IPS-NIHi7 (cell line): ENCODE measurements around the gene JAZF1.
"Not testable (repeated sequence)": the region's sequence is repeated elsewhere in the genome, so short reads cannot be mapped to it uniquely, and the experiment has no call there.

Experiments used
- DNase-seq: peaks from one replicate; pipeline ENCODE4 v3.0.0; 2012; ENCODE audit warnings: mixed read lengths; ENCODE audit errors: extremely low spot score

JAZF1 gene

DNA sequence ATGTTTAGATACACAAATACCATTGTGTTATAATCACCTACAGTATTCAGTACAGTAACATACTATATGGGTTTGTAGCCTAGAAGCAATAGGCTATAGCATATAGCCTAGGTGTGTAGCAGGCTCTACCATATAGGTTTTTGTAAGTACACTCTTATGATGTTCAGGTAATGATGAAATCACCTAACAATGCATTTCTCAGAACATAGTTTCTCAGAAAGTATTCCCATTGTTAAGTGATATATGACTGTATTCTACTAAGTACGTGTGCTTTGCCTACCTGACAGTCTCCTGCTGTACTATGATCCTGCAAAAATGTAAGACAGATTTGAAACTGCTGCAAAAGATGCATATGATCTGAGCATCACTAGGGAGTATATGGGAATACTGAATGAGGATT lies 137.9 kb downstream of the JAZF1 start:
- no peak for DNase-seq

DNA sequence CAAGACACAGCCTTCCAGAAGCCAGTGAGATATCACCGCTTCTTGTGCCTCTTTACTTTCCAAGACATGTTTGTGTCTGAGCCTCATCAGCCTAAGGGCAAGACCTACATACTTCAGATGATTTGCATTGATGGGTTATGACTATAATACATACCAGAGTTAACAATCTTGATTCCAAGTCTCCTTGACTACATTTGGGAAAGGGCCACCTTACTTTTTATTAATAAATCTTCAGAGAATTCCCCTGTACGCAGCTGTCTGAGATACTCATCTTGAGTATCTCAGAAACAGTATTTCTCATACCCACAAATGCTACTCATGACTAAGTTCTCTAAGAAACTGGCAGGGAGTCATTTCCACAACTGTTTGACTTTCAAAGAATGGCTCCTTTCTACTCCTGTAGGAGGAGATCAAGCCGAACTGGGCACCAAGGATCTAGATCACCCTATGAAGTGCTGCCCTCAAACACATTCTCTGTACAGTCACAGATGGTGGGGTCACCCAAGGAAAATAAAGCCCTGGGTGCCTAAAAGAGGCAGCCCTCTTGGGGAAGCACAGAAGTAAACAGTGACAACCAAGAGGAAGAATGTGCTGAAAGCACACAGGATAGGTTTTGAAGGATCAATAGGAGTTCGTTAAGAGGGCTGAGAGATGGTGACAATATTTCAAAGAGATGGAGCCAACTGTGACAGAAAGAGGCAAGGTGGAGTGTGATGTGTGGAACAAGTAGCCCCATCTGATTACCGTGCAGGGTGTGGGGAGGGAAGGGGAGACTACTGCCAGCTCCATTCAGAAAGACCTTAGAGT lies 138.9 kb downstream of the JAZF1 start:
- DNase-seq: no peak

DNA sequence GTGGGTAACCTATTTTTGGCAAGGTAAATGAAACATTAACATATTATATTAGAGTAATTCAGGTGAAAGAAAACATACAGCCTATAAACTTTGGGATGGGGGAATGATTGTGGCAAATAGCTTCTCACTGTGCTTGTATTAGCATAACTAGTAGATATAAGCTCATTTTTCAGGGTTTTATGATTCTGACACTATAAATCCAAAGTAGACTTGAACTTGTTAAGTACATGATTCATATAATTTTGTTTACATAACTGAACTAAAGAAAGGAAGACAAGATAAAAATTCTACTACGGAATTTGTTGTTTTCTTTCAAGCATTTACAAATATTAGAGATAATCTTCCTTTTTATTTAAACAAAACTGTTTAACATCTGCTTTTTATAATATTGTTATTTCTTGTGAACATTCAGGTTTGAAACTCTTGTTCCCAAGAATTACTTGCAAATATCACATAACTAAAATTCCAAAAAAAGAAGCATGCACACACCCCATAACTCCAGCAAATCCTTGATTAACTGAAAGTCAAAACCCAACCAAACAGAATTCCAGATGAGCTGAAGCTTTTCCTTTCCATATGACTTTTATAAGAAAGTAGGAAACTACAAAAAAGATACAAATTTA lies 142.3 kb downstream of the JAZF1 start:
- no peak for DNase-seq

DNA sequence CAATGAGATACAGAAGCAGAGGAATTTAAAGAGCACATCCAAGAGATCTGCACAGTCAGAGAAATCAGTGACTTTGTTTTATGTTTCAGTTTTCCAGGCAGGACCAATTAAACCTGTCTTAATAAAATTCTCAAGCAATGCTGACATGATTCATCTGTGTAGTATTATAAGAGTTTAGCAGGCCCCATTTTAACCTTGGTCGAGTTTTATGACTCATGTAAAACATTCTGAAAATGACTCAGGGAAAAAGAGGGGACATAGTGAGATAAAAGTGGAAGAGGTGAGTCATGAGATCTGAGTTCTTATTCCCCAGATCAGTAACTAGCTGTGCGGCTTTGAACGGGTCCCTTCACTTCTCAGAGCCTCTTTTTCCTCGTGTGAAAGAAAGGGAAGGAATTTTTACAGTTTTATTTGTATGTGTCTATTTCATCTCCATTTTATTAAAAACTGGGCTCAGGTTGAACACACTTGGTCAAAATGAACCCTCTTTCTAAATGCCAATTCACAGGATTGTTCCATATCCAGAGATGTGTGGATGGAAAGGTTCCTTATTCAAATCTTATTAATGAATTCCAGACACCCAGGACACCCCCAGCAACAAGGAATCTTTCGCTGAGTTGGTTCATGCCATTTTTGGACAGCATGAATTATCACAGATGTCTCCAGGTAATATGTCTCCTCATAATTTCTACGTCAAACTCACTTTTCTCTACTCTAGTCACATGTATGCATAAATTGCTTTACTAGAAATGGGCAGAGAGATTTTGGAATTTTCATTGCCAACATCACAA lies 143.2 kb downstream of the JAZF1 start:
- DNase-seq: no peak

DNA sequence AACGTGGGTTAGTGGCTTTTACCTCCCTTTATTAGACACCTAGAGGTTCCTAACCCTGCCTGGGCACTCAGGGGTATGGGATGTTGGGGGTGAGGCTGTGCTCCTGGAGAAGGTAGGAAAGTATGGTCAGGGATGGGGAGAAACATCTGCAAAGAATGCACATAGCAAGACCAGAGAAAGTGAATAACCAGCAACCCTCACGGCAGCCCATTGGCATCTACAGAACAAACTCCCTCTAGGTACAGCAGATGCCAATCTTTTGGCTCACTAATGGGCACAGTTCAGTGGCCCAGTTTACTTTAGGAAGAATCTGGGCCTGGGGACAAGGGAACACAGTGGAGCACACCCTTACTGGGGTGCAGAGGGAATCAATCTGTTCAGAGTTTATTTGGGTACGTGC lies 143.9 kb downstream of the JAZF1 start:
- no peak for DNase-seq

DNA sequence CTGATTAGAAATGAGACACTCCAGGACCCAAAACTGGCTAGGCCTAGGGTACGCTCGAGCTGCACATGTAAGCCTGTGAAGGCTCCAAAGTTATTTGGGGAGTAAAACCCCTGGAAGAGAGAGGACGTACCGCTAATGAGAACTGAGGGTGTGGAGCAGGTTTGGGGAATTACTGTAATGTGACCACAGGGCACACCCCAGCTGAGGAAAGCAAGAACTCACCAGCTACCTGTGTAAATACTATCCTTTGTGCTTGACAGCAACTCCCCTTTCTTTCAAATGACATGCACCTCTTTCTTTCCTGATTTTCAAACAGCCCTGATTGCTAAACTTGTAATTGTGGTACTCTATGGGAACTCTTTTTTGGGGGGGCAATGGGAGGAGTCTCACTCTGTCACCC lies 147.2 kb downstream of the JAZF1 start:
- DNase-seq: no peak

DNA sequence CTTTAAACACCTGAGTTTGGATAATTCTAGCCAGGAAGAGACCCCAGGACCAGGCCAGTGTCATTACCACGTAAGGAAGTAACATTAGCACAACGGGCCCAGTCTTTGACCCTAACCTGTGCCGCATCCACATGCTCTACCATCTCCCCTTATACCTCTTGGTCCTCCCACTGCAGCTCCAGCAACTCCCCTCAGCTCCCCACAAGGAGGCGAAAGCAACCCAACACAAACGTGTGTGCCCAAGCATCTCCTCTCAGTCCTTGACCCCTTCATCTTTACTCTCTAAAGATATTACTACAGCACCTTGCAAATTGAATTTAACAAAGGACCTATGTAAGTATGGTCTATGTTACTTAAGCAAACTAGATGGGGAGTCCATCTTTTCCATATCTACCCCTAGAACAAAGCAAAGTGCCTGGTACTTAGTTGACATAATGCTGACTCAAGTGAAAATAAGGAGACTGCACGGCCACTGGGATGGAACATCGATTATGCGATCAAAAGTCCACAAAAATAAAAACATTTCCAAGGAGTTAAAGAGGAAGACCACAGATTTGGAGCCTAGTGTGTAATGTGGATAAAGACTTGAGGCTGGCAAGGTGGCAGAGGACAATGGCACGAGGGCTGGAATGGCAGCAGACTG lies 147.7 kb downstream of the JAZF1 start:
- DNase-seq: peak; percentile 35

DNA sequence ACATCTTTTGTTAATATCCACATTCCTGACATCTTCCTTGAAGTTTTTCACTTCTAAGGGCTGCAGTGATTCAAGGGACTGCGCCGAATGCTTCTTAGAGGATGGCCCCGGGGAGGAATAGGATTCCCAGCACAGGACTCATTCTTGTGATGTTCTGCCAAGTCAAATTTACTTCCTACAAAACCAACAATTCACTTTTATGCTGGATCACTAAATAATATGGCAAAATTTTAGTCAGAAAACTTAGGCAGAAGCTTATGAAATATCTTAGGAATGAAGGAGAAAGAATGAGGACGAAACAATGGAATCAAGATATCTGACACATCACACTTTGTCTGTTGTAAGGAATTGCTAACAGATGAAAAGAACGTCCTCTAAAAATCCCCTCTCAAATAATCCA lies 151.5 kb downstream of the JAZF1 start:
- no peak for DNase-seq

DNA sequence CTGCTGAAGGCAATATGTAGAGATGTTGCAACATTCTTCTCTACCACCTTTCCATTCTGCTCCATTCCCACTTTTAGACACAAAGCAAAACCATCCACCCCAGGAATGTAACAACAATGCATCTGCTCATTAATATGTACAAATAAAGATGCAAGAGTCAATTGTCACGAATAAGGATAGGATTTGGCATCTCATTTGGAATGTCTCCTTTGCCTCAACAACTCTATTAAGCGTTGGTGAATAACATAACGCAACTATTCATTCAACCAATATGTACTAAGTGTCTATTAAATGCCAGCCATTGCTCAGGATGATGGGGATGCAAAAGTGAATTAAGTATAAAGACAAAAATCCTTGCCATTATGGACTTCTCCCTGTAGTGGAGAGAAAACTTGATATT lies 152.1 kb downstream of the JAZF1 start:
- no peak for DNase-seq

DNA sequence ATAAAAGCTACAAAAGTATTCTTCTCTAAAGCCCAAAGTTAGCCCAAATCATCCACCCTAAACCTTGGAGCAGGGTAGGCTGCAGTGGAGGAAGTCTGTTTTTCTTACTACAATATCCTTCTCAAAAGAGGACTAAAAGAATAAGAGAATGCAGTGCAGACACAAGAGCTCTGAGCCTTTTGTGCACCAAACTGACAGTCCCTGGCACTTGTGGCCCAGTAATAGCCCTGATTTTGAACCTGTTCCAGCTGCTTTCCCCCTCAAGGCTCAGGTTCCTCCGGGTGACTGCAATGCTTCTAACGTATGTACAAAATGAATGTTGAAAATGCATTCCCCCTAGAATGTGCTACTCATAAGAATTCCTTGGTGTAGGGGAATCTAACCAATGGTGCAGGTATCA lies 154.4 kb downstream of the JAZF1 start:
- no peak for DNase-seq

DNA sequence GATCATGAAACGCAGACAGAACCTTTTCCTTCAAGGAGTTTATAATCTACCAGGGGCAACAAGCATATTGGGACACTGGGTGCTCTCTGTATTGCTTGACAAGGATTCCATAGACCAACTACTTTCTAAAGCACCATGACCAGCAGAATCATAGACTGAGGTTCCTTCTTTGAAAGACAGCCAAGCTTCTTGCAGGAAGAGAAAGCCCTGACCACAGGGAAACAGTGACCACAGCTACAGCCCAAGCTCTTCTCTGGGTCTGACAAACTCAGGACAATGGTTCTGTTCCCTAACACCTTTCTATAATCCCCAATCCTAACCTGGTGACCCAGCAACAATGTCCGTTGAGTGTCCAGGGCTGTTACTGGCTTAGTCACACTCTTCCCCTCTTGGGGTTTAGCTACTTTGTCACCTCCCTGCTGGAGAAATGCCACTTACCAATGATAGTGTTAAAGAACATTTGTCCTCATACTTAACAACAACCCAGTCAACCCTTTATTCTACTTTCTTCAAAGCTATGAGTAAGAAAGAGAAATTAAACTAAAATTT lies 155.7 kb downstream of the JAZF1 start:
- DNase-seq: no peak

DNA sequence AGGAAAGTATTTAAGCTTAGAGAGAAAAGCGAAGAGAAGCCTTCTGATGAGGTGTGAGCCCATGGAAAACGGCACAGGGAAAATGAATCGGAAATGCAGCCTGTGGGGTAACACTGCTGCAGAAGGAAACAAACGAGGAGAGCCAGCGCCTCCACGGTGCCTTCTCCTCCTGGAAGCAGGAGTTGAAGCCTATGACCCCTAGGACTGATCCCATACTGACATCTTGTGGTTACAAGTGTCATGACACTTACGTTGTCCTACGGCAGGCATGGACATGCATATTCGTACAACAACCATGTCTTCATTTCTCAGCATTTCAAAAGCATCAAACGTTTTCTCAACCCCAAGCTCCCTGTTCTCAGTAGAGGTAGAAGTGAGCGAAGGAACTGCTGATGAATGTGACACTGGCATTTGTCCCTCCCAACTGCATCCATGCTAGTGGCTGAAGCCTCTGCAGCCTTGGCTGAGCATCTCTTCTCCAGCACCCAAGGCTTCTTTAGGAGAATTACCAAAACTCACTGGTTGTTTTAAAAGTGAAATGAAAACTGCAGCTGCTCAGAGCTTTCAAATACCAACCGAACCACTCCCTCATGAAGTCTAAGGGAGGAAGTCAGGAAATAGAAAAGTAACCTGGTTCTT lies 160.2 kb downstream of the JAZF1 start:
- DNase-seq: peak; percentile 92

DNA sequence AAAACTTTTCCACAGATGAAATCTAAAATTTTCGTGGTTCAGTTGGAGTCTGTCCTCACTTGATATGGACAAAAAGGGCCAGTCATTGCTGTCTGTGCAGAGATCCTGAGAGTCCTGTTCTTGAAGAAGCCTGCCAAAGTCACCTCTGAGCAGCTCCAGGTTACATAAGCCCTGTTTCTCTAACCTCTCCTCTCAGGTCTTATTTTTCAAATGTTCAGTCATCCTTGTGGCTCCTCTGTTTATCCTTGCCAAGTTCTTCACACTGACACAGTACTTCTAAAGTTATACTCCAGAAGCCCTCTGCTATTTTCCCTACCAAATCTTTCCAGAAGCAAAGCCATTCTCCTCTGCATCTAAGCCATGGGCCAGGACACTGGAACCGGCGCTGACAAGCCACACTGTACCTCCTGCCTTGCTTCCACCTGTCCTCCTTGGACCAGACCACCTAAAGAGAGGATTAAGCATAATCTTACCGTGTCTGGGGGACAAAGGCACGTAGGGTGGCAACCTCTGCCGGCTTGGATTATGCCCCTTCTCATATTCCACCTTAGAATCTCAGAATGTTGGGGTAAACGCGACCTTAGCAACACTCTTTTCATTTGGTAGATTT lies 161.6 kb downstream of the JAZF1 start:
- no peak for DNase-seq

DNA sequence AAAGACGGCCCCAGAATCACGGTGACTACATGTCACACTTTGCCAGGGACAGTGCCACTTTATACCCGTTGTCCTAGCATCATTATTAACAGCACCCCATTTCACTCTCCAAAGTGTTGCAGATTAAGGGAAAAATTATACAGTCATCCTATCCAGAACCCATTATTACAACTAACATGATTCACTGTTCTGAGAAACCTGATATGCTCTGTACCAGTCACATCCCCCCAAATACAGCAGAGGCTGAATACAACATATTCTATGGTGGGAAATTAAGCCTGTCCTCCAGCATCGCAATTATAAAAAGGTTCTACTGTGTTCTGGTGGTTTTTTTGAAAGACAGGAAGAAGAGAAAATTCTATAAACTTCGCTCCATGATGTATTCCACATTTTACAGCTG lies 162.1 kb downstream of the JAZF1 start:
- no peak for DNase-seq

DNA sequence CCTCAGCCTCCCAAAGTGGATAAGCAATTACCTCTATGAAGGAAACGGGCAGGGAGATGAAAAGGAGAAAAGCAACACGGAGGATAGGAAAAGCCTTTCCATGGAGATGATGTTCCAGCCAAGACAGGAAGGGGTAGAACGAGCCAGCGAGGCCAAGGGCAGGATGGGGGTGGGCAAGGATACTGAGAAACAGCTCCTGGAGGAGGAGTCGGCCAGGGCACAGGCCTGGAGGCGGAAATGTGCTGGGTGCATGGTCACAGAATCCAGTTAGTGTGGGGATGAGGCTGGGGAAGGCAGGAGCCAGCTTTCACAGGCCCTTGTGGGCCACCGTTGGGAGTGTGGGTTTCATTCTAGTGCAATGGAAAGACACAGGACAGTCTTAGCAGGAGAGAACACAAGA lies 162.6 kb downstream of the JAZF1 start:
- no peak for DNase-seq

DNA sequence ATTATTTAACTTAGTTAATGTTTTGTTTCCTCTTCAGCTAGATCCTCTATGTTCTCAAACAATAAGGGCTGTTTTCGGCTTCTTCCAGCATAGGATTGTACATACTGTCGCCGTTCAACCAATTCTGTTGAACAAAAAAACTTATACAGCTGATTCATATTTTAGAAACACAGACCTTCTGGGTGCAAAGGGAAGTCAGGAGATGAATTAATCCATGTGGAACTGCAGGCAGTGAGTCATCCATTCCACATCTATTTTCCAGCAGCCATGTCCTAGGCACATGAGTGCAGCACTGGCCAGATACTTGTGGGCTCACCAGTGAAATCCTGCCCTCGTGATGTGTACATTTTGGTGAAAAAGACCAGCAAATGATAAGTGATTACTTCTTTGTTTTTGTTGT lies 163.2 kb downstream of the JAZF1 start:
- DNase-seq: no peak

DNA sequence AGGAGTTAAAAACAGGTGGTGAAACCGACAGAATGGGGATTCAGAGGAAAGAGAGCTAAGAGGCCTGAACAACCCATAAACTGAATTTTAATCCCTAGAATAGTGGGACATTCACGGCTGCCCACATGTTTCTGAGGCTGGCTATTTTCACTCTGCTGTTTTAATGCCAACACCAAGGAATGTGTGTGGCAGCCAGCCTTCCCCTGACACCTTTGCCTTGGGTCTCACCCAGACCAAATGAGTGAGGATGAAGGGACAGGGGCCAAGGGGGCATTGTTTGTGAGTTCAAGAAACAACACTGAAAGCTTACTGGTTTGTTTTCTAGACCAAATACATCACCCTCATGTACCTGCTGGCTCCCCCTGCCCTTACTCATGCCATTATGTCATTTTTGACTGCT lies 164.3 kb downstream of the JAZF1 start:
- DNase-seq: no peak

DNA sequence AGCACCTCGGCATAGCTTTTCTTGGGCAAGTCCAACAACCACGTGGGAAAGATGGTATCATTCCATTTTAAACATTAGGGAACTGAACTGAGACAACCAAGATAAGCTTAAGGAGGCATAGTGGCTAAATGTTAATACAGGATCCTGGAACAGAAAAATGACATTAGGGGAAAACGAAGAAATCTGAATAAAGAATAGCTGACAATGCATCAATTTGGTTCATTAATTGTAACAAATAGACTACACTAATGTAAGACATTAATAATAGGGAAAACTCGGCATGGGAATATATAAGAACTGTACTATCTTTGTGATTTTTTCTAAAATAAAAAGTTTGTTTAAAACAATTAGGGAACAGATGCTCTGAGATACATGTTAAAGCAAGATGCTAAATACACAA lies 165.4 kb downstream of the JAZF1 start:
- no peak for DNase-seq

DNA sequence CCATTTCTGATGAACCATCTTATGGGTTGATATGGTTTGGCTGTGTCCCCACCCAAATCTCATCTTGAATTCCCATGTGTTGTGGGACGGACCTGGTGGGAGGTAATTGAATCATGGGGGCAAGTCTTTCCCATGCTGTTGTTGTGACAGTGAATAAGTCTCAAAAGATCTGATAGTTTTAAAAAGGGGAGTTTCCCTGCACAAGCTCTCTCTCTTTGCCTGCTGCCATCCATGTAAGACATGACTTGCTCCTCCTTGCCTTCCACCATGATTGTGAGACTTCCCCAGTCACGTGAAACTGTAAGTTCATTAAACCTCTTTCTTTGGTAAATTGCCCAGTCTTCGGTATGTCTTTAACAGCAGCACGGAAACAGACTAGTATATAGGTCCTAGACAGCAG lies 166.3 kb downstream of the JAZF1 start:
- DNase-seq: not testable (repeated sequence)

DNA sequence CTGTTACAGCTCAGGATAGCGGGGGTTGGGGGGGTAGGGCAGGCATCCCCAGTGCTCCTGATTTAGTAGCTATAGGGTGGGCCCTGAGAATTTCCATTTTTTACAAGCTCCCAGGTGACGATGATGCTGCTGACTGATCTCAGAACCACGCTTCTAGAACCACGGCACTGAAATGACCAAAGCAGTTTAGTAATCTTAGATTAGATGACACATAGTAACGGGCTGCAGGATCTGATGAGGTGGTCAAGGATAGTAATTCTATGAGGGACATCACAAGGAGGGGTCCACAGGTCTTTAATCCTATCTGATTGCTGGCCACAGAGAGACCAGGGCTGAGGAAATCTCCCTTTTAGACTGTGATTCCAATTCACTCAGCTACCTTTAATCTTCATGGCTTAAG lies 167.2 kb downstream of the JAZF1 start:
- no peak for DNase-seq

DNA sequence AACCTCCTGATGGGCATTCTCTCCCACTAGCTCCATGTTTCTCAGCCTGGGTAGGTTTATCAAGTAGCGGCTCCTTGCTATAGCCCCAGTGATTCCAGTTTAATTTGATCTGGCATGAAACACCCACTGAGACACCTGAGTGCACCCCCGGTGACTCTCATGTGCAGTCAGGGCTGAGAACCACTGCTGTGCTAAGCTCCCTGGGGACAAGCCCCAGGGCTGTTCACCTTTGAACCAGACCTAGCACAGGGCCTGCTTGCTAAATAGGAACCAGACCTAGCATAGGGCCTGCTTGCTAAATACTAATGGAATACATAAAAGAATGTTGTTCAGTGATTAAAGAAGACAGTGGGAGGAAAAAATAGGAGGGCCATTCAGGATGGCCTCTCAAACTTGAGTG lies 167.6 kb downstream of the JAZF1 start:
- DNase-seq: no peak
